IPS DF 4.7 (cell line): ENCODE data around the gene ABHD16A.

Experiments
- DNase-seq: peaks from one replicate; pipeline ENCODE4 v3.0.0-alpha.2; 2013; ENCODE audit warnings: low spot score; ENCODE audit errors: extremely low read depth

Gene ABHD16A

GRCh38 chr6:31663126-31663960 is 39.8 kb downstream of the ABHD16A start:
- no peak for DNase-seq

GRCh38 chr6:31662124-31662723 is 40.9 kb downstream of the ABHD16A start:
- DNase-seq, result no peak

- DNase-seq, result no peak
Measured at GRCh38 chr6:31661262-31662123, 41.6 kb downstream of the ABHD16A start.

- no peak for DNase-seq
Measured at GRCh38 chr6:31660381-31661261, 42.5 kb downstream of the ABHD16A start, which contains the start of gene C6orf47. Gene C6orf47 (minus strand): TSS chr6:31660778. CDS start chr6:31659947, 831 bp downstream.

- no peak for DNase-seq
Measured at GRCh38 chr6:31659649-31660380, 43.3 kb downstream of the ABHD16A start.

- no peak for DNase-seq
Measured at GRCh38 chr6:31658983-31659648, 44.0 kb downstream of the ABHD16A start.

- no peak for DNase-seq
Measured at GRCh38 chr6:31658158-31658688, 44.9 kb downstream of the ABHD16A start.

- no peak for DNase-seq
Measured at GRCh38 chr6:31657406-31658157, 45.5 kb downstream of the ABHD16A start.

GRCh38 chr6:31655349-31656237 is 47.5 kb downstream of the ABHD16A start, which contains the start of gene APOM:
Gene APOM (plus strand): TSS chr6:31655894. CDS start chr6:31655967, 73 bp downstream.
- no peak for DNase-seq

- no peak for DNase-seq
Measured at GRCh38 chr6:31654574-31655348, 48.4 kb downstream of the ABHD16A start.

- peak; percentile 90 for DNase-seq
Measured at GRCh38 chr6:31652925-31653724, 50.0 kb downstream of the ABHD16A start.

- no peak for DNase-seq
Measured at GRCh38 chr6:31651602-31652191, 51.4 kb downstream of the ABHD16A start.

GRCh38 chr6:31645325-31645724 is 57.8 kb downstream of the ABHD16A start:
- no peak for DNase-seq

GRCh38 chr6:31643818-31644454 is 59.2 kb downstream of the ABHD16A start:
- DNase-seq, result no peak
